HG02588 (cell line): ENCODE measurements around the gene TNNI2.

Experiments
- ATAC-seq: cut with Tn5 transposase; IDR thresholded peaks from one replicate; pipeline ENCODE4 v1.9.1; 2021; ENCODE audit warnings: mild to moderate bottlenecking, moderate library complexity; ENCODE audit not compliant: unreplicated experiment

The TNNI2 gene

GRCh38 chr11:1832211-1832919 is 6.4 kb upstream of the TNNI2 start:
- ATAC-seq: no peak

- ATAC-seq: no peak
These were observed 5.9 kb upstream of the TNNI2 start for GRCh38 chr11:1832920-1833295.

GRCh38 chr11:1834062-1834610 is 4.6 kb upstream of the TNNI2 start:
- no peak for ATAC-seq

- no peak for ATAC-seq
These were observed 3.8 kb upstream of the TNNI2 start, which contains the start of gene SYT8 for GRCh38 chr11:1834779-1835670. SYT8 (plus strand) TSS chr11:1834990; CDS start chr11:1835106, 116 bp downstream.

GRCh38 chr11:1835671-1836010 is 3.1 kb upstream of the TNNI2 start:
- no peak for ATAC-seq

- ATAC-seq: no peak
These were observed 2.5 kb upstream of the TNNI2 start for GRCh38 chr11:1836011-1836945.

GRCh38 chr11:1837171-1838076 is 1.4 kb upstream of the TNNI2 start:
- no peak for ATAC-seq

GRCh38 chr11:1838077-1838425 is 730 bp upstream of the TNNI2 start:
- no peak for ATAC-seq

- ATAC-seq: no peak
These were observed 583 bp downstream of the TNNI2 start for GRCh38 chr11:1839204-1839923.

GRCh38 chr11:1839924-1840779 is 1.4 kb downstream of the TNNI2 start:
- ATAC-seq: no peak

GRCh38 chr11:1840780-1841480 is 2.1 kb downstream of the TNNI2 start:
- ATAC-seq: no peak

GRCh38 chr11:1841511-1842148 is 2.8 kb downstream of the TNNI2 start:
- no peak for ATAC-seq

GRCh38 chr11:1842149-1843097 is 3.6 kb downstream of the TNNI2 start:
- ATAC-seq: no peak

GRCh38 chr11:1843098-1843473 is 4.3 kb downstream of the TNNI2 start:
- ATAC-seq: no peak

- ATAC-seq: no peak
These were observed 5.0 kb downstream of the TNNI2 start for GRCh38 chr11:1843796-1844195.
